HG03457 (cell line): ENCODE results near the gene PXDC1.
"Not testable (repeated sequence)": the region's sequence is repeated elsewhere in the genome, so short reads cannot be mapped to it uniquely, and the experiment has no call there.

Experiments used
- ATAC-seq: cut with Tn5 transposase; IDR thresholded peaks from one replicate; pipeline ENCODE4 v1.9.1; 2021; ENCODE audit warnings: moderate number of reproducible peaks; ENCODE audit not compliant: unreplicated experiment

The PXDC1 gene

DNA sequence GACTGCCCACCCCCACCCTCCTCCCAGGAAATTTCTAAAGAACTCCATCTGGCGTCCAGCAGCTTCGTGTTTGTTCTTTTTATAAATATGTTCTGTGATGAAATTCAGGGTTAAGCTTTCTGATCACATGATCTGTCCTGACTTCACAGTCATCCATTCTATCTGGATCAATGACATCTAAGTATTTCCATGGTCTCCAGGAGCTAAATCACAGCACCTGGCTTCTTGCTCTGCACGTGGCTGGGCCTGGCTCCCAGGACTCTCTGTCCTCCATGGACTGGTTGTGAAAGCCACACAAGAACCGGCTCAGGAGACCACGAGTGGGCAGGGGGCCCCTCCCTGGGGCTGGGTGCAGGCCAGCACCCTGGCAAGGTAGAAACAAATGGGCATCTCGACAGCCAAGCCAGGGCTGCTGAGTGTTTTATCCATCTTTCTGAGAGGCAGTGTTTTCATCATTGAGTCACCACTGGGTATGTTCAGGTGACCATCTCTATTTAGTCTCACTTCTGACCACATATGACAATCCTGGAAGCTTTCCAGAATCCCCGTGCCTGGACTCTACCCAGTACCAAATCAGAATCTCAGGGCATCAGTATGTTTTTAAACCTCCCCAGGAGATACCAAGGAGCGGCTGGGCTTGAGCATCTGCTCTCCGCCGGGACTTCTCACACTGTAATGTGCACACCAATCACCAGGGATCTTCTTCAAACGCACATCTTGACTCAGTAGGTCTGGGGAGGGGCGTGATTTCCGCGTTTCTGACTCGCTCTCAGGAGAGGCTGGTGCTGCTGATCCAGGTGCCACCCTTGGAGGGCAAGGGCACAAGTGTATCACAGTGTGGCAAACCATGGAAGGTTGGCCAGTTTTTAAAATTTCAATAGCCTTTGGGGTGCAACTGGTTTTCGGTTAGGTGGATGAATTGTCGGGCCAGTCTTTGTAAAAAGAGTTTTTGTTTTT, 31.6 kb upstream of the PXDC1 start:
- no peak for ATAC-seq

DNA sequence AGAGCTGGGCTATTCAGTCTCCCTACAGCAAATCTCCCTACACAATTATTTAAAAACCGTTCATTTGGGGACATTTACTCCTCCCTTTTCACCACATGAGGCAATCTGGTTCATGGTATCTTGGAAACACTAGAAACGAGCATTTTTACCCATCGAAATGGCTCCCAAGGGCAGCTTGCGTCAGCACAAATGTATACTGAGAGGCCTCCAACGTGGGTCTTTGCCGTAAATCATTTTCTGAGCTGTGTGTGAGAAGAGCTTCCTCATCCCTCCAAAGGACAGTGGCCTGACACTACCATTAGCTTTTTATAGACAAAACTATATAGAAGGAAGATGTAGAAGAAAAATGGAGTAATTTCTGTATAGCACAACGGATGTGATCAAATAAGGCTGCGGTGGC, 30.0 kb upstream of the PXDC1 start:
- no peak for ATAC-seq

DNA sequence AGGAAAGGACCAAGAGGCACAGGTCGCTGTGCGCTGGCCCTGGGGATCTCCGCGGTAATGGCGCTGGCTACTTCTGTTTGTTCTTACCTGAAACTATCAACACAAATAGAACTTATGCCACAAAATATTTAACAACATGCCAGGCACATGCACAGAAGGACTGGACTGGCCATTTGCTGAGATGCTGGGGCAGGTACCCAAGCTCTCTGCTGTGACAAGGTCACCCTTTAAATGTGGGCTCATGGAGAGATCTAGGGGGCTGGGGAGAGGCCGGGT, 28.0 kb upstream of the PXDC1 start:
- ATAC-seq, result no peak

DNA sequence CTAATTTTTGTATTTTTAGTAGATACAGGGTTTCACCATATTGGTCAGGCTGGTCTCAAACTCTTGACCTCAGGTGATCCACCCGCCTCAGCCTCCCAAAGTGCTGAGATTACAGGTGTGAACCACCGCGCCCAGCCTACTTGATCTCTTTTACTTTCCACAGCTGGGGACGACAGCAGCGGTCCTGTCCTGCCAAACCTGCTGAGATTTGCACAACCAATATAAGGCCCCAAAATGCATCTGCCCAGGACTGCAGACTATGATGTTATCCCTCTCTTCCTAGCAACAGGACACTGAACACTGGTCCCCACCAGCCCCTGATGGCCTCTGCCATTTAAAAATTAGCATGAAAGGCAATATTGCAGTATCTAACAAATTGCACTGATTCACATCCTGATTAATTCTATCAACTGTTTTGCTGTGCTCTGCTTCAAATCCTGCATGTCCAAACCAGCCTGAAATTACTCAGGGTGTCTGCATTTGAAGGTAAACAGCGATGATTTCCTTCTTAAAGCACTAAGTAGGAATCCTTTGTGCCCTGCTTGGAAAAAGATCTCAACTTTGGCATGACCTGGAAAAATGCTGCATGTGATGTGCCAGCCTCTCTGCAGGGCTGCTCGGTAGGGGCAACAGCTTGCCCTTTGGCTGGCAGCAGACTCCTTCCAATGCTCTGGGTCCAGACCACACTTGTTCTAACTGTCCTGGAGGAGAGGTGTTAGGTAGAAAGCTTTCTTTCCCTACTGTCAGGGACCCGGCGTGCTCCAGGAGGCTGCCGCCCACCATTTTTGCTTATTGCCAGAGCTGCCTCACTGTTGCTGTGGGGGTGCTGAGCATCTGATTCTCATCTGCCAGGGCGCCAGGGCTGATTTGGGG, 27.4 kb upstream of the PXDC1 start:
- no peak for ATAC-seq

DNA sequence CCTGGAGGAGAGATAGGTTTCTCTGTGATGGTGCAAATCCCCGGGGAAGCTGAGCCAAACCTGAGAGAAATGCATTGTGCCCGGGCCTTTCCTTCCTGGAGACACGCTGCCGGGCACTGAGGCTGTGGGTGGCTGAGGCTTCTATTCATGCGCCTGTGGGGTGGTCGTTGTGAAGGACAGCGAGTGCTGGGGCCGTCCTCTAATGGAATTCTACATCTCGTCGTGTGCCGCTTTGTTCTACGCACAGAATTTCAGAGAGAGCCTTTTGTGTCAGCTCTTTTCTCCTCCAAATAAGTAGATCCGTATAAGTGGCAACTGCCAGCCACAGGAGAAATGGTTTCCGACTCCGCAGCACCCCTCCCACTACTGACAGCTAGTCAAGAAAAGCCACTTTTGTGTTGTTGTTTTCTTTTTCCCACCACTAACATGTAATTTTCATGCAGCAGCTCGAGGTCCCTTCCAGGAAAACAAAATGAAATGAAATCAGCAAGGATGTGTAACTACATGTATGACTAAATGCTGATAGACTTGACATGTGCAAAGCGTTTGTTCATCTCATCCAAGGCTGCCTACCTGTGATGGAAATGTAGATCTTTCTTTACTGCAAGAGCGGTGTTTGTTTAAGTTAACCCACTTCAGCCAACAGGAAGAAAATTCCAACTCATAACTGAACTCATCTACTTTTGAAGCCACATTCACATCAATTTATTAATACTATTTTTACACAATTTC, 26.4 kb upstream of the PXDC1 start:
- no peak for ATAC-seq

DNA sequence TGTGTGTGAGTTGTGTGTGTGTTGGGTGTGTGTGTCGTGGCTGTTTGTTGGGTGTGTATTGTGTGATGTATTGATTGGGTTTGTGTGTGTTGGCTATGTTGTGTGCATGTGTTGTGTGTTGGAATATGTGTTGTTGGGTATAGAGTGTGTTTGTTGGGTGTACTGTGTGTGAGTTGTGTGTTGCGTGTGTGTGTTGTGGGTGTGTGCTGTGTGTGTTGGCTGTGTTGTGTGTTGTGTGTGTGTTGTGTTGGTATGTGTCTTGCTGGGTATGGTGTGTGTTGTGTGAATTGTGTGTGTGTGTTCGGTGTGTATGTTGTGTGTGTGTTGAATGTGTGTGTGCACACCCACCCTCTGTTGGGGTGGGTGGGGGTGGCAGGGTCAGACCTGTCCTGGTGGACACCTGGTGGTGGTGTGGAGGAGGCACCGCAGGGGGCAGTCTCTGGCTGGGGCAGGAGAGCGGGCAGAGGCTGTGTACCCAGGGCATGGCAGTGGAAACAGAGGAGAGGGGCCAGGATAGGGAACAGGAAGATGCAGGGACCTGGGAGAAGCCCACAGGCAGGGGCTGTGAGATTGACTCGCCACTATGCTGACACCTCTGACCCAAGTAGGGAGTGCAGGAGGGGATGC, 25.5 kb upstream of the PXDC1 start:
- ATAC-seq, result no peak

DNA sequence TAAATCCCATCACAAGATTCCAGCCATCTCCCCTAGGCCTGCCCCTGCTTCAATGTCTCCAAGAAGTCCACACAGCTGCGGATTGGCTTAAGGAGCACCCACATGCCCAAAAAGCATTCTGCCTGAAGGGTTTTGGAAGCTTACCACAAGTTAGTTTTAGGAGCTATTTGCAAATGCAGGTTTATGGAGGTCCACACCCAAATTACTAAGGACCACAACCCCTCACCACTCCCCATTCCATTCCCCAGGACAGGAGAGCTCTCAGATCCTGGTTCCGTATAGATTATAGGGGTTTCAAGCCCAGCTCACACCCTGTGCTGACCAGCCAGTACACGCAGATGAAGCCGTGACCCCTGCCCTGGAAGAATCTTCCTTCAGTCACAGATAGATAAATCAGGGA, 24.3 kb upstream of the PXDC1 start:
- ATAC-seq, result no peak

DNA sequence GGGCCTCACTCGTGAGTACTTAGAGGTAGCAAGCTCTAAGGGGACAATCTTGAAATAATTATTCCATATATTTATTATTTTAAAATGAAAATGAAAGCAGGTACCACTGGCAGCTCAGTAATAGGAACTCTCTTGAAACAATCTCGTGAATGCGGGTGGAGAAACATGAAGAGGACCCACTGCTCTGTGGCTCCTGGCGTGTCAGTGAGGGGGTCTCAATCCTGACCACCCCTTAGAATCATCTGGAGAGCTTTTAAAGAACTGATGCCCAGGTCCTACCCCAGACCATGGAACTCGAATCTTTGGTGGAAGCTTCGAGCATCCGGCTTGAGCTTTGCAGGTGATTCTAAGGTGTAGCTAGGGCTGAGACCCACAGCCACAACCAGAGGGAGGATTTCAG, 23.9 kb upstream of the PXDC1 start:
- ATAC-seq, result no peak

DNA sequence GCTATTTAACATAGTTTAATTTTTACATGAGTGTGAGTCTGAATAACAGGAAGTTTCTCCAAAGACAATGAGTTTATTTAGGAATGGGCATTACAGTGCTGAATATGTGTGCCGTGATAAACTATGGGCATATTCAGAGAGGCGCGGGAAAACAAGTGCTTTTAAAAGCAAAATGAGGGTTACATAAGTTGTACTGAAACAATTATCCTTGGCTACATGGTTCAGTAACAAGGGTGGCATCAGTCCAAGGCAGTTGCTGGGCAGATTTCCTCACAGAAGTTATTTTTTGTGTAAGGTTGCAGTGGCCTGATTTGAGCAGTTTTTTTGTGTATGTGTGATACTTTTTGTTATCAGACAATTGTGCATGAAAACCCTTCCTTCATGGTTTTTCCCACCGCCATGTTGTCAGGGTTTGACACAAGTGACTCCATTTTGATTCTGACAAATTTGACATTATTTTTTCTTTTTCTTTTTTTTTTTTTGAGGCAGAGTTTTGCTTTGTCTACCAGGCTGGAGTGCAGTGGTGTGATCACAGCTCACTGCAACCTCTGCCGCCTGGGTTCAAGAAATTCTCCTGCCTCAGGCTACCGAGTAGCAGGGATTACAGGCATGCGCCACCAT, 22.3 kb upstream of the PXDC1 start:
- ATAC-seq, result no peak

DNA sequence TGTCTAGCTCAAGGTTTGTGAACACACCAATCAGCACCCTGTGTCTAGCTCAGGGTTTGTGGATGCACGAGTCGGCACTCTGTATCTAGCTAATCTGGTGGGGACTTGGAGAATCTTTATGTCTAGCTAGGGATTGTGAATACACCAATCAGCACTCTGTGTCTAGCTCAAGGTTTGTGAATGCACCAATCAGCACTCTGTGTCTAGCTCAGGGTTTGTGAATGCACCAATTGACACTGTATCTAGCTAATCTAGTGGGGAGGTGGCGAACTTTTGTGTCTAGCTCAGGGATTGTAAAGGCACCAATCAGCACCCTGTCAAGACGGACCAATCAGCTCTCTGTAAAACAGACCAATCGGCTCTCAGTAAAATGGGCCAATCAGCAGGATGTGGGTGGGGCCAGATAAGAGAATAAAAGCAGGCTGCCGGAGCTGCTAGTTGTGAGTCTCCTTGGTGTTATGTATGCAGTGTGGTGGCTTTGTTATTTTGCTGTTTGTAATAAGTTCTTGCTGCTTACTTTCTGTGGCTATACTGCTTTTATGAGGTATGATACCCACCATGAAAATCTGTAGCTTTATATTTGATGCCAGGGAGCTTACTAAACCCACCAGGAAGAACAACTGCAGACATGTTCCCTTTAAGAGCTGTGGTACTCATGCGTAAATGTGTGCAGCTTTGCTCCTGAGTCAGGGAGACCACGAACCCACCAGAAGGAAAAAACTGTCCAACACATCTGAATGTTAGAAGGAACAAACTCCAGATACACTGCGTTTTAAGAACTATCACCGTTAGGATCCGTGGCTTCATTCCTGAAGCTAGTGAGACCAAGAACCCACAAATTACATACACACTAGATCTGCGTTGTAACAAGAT, 20.9 kb upstream of the PXDC1 start:
- not testable (repeated sequence) for ATAC-seq

DNA sequence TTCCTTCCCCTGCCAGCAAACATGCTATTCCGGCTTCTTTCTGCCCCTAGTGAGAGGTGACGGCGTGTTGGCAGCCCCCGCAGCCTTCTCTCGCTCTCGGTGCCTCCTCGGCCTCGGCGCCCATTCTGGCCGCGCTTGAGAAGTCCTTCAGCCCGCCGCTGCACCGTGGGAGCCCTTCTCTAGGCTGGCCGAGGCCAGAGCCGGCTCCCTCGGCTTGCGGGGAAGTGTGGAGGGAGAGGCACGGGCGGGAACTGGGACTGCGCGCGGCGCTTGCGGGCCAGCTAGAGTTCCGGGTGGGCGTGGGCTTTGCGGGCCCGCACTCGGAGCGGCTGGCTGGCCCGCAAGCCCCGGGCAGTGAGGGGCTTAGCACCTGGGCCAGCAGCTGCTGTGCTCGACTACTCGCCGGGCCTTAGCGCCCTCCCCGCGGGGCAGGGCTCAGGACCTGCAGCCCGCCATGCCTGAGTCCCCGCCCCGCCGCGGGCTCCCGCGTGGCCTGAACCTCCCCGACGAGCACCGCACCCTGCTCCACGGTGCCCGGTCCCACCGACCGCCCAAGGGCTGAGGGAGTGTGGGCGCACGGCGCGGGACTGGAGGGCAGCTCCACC, 20.0 kb upstream of the PXDC1 start:
- ATAC-seq, result no peak

DNA sequence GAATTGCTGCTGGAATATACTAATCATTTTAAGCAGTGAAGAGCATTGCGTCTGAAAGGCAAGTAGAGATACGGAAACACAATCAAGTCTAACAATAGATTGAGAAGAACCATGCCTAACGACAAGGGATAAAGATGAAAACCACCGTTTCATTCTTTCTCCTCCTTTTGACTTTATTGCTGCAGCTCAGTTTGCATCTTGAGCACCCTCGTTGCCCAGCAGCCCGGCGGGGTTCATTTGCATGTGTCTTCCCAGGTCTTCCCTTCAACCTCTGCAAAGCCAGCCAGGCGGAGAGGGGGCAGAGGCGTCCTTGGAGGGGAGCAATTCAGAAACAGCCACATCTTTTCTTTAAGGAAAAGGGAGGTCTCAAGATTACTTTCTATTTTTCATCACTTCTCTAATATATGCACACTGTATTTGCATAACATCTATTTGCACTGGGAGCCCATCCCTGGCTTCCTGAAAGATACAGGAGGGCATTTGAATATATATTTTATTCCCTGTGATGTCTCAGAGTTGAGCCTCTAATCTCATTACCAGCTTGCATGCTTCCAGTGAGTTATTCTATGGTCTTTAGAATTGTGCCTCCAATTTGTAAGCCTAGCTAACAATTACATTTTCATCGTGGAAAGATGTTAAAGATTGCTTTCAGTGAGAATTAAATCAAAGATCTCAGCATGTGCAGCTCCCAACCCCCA, 18.7 kb upstream of the PXDC1 start:
- ATAC-seq, result no peak

DNA sequence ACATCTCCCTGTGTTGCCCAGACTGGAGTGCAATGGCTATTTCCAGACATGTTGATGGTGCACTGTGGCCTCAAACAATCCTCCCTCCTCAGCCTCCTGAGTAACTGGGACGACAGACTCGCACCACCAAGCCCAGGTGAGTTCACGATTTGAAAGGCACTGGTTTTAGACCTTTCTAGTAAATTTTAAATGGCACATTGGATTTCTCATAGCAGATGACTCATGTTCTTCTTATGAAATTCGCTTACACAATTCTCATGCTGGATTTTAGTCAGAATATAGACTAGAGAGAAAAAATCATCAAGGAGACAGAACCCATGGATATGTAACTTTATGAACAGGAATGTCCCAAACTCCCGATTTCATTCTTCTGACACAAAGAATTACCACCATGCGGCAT, 18.1 kb upstream of the PXDC1 start:
- ATAC-seq, result no peak

DNA sequence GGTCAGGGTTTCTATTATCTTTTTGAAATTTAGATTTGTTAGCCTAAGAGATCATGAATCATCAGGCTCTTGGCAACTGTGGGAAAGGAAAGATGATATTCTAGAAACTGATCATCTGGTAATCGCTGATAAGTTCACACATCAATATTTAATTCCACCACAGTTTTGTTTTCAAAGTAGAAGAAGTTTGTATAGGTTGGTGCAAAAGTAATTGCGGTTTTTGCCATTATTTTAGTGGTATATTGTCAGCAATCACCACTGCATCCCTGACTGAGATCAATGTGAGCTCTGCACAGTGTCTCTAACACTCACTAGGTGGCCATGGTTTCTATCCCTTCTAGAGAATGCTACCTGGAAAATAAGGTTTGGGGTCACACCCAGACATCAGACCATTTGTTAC, 17.0 kb upstream of the PXDC1 start:
- no peak for ATAC-seq

DNA sequence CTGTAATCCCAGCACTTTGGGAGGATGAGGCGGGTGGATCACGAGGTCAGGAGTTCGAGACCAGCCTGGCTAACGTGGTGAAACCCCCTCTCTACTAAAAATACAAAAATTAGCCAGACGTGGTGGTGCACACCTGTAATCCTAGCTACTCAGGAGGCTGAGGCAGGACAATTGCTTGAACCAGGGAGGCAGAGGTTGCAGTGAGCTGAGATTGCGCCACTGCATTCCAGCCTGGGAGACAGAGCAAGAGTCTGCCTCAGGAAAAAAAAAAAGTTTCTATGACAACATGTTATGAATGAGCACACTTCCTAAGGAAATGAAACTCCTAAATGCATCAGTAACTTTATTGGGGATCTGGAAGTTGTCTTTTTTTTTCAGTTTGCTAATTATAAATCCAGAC, 16.0 kb upstream of the PXDC1 start:
- ATAC-seq, result not testable (repeated sequence)

DNA sequence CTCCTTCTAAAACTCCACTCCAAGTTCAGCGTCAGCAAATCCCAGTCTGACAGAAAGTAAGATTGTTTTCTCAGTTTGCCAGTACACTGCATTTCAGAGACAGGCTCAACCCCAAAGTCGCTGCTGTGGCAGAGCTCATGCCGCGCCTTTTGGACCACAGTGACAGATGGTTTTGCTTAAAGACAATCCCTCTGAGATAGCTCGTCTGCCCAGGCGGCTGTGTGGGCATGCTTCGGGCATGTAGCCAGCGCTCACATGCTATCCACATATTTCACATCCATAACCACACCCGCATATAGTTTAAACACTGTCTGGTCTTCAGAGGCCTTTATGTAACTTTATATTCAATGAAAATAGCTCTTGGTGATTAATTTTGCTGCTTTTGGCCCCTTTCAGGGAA, 14.7 kb upstream of the PXDC1 start:
- ATAC-seq, result no peak

DNA sequence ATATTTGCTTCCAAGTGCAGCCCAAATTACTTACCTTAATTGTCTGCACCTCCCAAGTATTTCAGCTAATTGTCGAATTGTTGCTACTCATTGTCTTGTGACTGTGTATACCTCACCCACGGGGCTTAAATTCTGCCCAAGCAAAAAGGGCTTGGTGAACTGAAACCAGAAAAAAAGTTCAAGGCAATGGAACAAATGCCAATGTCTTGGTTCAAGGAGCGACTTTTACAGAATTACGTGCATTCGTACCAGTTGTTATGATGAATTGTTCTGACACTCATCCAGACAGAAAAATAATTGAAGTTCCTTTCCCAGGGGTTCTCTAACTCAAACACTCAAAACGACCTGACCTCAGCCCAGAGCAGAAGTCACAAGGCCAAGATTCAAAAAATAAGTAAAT, 13.9 kb upstream of the PXDC1 start:
- ATAC-seq, result no peak

DNA sequence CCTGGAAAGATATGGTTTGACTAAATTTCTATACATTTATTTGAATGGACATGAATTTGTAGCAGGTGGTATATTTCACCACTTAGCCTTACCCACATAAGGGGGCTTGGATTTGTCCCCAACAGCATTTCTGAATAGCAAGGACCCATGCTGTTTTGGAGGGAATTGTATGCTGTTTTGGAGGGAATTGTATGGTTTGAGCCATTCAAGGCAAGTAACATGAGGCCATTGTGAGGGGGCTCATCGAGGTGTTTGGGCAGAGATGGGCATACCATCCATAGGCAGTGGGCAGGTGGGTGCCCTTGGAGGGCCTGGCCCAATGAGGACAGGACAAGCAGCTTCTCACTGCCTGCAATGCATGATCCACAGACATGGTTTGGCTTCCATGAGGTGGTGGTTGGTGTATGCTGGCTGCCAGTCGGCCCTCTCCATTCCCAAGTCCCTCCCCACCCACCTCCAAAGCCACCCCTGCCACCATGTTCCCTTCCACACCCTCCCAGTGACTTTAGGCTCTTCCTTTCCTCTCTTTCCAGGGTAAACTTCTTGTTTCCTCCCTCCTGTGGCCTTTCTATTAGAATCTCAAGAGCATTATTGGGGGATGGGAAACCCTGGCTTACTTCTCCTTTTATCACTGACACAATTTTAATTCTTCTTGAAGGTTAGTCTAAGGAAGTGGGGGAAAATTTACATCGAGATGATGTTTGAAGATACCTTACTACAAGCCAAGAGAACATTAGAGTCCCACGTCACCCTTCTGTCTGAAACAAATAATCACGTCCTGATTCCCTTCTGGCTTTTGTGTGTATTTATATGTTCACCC, 13.2 kb upstream of the PXDC1 start:
- ATAC-seq, result no peak
